Stimulated activated CD8-positive, alpha-beta memory T cell treated with anti-CD3 and anti-CD28 coated beads, Interleukin-12 subunit alpha, Interleukin-12 subunit beta, amount 100 ng/mL, for 1 hour (primary cell): ENCODE results near the gene MSL1.

Experiments
- DNase-seq: peaks from one replicate; pipeline ENCODE4 v3.0.0-alpha.2; 2020; ENCODE audit warnings: low read depth

The MSL1 gene

DNA sequence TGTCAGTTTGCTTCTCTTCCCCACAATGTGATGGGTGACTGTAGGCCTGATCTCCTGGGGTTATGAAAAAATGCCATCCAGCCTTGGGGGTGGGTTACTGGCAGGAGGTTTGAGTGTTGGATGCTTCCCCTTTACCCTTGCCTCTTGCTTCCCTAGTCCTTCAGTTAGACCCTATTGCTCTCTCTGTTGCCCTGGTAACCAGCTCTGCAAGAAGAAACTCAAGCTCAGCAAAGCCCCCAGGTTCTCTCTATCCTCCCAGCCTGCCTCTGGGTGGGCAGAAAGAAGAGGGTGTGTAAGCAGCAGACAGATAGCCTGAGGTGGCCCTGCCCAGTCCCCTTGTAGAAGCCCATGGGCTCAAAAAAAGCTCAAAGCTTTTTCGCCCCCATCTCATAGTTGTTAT is 52.7 kb downstream of the MSL1 start:
- DNase-seq = no peak

DNA sequence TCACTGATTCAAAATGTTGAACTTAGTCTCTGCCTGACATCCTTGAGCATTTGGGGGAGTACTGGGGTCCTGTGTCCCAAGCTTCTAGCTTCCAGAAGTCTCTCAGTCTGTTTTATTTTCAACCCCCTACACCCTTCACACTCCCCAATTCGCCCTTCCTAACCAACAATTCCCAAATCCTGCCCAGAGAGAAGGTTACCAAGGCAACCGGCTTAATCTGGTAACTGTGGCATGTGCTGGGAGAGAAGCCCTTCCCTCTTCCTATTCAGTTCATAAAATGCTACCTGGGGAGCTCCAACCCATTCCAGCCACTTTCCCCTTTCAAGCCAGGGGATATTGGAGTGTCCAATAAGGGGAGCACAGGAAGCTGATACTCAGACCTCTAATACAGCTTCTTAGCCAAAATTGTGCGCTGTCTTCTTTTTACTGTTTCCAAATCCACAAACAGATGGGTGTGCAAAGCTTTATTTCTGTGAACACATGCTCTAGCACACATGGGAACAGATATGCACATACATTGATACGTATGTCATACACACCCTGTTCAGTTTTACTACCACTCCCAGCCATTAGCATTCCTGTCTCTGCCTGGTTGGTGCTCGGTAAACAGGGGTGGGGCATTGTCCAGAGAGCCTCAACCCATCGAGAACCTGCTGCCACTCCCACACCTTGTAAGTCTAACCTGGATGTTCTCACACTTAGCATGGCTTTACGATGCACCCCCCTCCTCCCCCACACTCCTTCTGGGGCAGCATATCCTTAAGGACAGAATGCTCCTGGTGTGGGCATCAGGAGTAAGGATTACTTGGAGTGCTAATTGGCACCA is 54.4 kb downstream of the MSL1 start:
- no peak for DNase-seq

DNA sequence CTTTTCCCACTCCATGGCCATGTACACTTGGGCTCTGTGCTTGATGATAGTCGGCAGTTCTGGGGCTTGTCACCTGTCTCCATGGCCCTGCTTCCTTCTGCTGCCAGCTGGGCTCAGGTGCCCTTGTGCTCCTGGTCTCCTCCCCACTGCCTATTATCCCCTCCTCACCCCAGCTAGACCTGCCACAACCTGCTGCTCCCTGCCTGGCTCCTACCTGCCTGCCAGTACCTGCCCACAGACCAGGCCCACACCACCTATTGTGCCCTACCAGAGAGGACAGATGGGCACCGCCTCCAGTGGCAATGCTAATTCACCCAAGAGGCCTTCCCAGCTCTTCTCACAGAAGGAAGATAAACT is 55.0 kb downstream of the MSL1 start:
- no peak for DNase-seq

DNA sequence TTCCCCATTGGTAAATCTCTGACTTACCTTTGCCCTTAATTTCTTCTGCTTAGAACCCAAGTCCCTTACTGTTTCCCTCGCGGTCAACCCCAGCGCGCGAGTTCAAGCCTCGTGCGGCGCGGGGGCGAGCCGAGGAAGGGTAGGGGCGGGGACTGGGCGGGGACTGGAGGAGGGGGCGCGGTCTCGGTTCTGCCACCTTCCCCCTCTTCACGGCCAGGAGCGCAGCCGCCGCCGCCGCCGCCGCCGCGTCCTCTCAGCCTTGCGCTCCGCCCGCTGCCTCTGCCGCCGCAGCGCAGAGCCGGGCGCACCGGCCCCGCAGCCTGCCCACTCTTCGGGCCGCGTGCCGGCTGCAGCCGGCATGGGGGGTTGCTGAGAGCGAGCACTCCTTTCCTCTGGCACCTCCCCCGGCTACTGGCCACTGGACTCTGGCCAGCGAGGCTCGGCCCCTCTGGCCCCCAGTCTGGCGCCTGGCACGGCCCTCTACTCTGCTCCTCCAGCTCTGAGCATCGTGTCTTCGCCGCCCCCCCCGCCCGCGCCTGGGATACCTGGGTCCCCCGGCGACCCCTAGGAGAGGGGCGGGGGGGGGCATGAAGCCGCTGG is 55.6 kb downstream of the MSL1 start, which contains the start of gene RAPGEFL1:
Gene RAPGEFL1 (plus strand): TSS at position 196 of the 600 bp plus-strand sequence. CDS start 392 bp downstream, at position 588.
- peak; percentile 66 for DNase-seq

DNA sequence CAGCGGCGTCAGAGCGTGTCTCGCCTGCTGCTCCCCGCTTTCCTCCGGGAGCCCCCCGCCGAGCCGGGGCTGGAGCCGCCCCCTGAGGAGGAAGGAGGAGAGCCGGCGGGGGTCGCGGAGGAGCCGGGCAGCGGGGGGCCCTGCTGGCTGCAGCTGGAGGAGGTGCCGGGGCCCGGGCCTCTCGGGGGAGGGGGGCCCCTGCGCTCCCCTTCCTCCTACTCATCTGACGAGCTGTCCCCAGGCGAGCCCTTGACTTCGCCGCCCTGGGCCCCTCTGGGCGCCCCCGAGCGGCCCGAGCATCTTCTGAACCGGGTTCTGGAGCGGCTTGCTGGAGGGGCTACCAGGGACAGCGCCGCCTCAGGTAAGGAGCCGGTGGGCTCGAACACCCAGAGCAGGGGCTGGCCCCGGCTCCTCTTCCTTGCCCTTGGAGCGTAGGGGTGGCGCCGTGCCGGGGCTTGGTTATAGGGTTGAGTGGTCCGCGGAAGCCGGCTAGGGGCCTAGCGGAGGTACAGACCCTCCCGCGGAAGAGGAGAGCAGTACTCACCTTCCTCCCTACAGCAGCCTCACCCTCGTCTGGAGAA is 56.3 kb downstream of the MSL1 start:
- DNase-seq = no peak

DNA sequence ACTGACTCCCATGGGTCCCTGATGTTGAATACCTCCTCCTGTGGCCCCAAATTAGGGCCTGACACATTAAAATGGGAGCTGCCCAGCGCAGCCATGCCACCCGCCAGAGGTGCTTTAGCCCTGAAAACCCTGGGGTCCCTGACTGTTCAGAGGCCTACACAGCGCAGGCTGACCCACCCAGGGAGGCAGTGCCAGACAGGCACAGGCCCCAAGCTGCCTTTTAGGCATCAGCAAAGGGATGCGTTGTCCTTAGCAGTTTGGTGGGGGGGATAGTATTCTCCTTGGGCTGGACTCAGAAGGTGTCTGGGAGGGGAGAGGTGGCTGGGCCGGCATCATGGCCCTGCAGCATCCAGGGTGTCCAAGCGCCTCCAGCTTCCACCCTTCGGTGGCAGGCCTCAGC is 56.9 kb downstream of the MSL1 start:
- DNase-seq = no peak

DNA sequence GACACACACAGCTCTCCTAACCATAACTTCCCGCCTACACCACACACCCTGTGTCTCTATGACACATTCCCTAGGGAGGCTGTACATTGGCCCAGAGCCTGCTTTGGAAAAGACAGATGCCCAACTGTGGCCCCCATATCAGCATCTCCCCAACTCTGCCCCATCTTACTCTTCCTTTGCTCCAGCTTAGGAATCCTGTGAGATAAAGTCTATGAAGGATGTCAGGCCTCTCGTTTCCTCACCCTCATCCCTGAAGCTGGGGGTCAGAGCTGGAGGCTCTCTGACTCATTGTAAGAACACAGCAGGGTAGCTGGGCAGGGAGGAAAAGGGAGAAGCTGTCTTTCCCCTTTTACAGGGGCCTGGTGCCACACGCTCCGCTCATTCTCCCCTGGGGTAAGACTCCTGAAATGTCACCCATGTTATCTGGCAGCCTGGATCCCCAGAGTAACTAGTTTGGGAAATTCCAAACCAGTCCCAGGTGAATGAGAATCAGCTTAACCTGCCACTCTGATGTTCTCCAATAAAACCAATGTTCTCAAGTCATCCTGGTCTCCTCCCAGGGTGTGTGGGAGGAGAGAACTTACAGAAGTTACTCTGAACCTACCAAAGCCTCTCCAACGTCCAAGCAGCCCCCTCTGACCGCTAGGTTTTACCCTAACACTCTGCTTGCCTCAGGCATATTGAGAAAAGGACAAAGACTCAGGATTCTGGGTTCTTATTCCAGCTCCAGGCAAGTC is 58.3 kb downstream of the MSL1 start:
- DNase-seq = no peak

DNA sequence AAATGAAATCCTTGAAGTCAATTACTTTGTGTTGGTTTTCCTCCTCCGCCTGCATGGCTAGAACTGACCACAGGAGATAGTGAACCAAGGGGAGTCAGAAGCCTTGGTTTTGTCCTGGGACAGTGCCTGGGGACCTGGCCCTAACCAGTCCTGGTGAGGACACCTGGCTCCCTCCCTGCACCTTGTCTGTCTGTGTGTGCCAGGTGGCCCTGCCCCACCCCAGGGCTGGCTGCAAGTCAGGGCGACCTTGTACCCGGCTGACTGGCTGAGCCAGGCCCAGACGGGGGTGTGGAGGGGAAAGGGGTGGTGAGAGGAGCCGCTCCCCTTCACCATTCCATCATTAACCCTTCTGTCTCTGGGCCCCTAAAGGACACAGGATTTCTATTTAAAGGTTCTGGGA is 58.9 kb downstream of the MSL1 start:
- no peak for DNase-seq

DNA sequence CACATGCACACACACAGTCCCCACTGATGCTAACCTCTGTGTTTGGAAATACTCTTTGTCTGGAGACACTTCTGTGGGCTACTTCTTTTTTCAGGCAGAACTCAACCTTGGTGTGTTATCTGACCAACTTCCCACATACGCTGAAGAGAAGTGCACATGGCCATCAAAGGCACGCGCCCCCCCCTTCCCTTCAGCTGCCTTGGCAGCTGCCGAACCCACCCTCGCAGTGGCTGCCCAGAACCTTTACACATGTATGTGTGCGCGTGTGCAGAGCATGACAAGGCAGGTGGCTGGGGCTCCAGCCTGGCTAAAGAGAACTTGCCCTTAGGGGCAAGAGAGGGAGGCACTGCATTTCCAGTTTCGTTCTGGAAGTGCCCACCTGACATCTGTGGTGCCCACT is 59.4 kb downstream of the MSL1 start:
- DNase-seq = no peak

DNA sequence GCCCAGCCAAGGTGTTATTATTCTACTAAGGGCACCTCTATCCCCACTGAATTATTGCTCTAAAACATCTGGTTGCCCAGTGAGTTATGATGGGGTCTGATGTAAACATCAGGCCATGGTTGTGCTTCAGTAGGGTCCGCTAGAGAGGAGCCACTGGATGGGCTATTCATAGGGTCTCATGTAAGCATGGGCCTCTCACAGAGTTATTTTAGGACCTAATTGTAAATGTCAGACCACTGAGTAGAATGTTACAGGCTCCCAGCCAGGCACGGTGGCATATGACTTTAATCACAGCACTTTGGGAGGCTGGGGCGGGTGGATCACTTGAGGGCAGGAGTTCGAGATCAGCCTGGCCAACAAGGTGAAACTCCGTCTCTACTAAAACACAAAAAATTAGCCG is 60.8 kb downstream of the MSL1 start:
- no peak for DNase-seq
